ENCODE measurements around the gene PHF23.
"Not testable (repeated sequence)": the region's sequence is repeated elsewhere in the genome, so short reads cannot be mapped to it uniquely, and the experiment has no call there.

Gene PHF23

DNA sequence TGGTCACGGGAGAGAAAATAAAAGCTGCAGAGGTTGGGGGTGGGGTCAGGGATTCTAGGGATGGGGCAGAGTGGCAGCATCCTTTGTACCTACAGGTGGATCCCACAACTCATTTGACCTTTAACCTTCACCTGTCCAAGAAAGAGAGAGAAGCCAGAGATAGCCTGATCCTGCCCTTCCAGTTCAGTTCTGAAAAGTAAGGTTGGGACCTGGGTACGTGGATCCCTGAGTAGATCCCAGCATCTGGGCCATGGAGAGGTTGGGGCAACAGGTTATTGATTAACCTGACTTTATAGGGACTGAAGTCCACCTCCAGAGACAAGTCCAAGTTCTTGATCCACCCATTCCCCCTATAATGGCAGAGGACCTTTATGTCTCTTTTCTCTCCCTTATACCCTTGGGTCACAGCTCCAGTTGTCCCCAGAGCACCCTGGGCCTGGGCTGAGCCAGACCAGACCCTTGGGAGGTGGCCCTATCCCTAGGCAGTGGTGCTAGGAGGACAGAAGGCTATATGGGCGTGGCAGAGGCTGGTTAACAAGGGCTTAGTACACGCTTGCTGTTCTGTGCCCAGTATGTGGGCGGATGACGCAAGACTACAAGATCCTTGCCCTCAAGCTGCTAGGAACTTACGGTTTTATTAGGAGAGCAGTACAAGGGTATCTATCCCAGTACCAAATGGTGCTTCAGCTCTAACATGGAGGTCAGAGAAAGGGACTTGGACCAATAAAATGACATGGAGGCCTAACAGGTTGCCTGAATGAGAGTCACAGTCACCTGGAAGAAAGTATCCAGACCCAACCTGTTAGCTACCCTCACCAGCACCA is 19.7 kb upstream of the PHF23 start:
- no peak for DNase-seq

DNA sequence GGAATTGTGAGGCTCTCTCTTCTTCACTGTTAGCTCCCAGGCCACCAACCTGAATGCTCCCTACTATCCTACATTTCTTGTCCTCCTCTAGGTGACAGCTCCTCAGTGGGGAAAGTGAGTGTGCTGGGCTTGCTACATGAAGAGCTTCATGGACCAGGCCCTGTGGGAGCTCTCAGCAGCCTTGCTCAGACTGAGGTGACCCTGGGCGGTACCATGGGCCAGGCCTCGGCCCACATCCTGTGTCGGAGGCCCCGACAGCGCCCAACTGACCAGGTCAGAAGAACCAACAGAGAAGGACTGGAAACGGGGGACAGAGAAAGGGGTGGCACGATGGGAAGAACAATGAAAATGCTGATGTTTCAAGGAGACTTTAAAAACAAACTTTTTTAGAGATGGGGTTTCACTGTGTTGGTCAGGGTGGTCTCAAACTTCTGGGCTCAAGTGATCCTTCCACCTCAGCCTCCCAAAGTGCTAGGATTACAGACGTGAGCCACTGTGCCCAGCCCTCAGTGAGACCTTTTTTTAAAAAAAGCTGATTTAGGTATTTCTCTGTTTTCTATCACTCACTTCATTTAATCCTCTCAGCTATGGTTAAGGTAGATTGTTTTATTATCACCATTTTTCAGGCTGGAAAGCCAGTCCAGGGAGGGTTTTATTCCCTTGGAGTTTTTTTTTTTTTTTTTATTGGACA is 17.7 kb upstream of the PHF23 start:
- no peak for DNase-seq

DNA sequence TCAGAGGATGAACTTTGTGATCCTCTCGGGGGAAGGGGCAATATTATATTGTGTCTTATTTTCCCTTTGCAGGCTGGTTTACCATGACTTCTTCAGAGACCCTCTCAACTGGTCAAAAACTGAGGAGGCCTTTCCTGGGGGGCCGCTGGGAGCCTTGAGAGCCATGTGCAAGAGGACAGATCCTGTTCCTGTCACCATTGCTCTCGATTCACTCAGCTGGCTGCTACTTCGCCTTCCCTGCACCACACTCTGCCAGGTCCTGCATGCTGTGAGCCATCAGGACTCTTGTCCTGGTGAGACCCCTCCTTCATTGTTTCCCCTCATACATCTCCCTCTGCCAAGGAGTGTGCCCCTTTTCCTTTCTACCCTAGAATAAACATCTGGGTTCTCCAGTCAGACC is 15.3 kb upstream of the PHF23 start:
- no peak for DNase-seq

DNA sequence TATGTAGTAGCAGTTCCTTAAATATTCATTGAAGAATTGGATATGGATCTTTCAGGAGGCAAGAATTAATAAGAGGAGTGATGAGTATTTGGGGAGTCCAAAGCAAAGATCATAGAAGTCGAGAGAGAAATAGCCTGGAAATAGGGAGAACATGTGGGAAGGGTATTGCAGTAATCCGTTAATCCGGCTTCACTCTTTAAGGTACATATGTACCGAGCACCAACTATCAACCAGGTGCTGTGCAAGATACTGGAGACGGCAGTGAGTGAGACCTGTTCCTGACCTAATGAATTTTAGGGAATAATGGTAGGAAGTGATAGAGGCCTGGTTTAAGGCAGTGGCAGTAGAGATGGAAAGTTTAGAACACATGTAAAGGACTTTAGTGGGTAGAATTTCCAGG is 13.8 kb upstream of the PHF23 start:
- DNase-seq, result no peak

DNA sequence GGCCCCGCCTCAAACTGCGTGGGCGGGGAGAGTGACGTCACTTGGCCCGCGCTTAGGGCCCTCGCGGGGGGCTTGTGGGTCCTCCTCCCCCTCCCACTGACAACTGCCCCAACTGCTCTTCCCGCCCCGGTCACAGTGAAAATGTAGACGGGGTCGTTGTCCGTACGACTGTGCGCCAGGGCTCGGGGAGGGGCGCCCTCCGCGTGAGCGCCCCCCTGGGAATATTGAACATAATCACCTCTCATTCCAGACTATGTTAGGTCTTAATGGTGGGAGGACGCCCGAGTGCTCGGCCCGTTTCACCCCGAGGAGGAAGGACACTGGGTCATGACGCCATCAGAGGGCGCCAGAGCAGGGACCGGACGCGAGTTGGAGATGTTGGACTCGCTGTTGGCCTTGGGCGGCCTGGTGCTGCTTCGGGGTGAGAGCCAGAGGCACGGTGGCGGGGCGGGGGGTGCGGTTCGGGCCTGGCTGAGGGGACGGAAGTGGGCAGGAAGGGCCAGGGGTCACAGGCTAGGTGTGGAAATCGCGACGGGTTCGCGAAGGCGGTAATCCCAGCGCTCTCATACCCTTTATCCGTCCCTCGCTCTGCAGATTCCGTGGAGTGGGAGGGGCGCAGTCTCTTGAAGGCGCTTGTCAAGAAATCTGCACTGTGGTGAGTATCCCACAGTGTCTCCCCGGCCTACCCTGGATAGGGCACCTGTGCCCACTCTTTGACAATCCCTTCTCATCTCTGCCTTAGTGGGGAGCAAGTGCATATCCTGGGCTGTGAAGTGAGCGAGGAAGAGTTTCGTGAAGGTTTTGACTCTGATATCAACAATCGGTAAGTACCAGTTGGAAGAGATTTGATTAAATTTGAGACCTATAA is 13.2 kb upstream of the PHF23 start, which contains the start of gene ELP5:
Gene ELP5, plus strand, starts transcription at position 40 of the 868 bp plus-strand sequence. Its CDS starts 336 bp downstream, at position 376.
- peak; percentile 89 for DNase-seq

DNA sequence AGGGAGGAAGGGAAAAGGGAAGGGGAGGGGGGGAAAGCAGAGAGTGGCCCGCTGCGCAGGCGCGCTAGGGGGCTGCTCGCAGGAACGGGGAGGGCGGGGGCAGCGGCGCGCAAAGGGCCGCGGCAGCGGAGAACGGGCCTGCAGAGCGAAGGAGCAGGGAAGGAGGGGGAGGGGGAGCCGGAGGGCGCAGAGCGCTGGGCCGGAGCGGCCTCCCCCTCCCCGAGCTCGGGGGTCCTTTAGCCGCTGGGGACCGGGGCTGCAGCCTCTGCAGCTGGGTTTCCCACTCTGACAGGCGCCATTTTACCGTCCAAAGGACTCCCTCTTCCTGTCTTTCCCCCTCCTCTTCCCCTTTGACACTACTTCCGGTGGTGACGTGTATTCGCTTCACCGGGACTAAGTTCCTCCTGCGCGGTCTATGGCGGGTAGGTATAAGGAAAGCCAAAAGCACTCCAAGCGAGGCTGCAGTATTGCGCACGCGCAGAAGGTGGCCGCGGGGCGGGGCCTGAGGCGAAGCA is 12.5 kb upstream of the PHF23 start, which contains the start of gene CTDNEP1:
Gene CTDNEP1, minus strand, starts transcription at position 74 of the 515 bp plus-strand sequence. CDS start 438 bp downstream, outside the sequence.
- DNase-seq, result peak; percentile 98

DNA sequence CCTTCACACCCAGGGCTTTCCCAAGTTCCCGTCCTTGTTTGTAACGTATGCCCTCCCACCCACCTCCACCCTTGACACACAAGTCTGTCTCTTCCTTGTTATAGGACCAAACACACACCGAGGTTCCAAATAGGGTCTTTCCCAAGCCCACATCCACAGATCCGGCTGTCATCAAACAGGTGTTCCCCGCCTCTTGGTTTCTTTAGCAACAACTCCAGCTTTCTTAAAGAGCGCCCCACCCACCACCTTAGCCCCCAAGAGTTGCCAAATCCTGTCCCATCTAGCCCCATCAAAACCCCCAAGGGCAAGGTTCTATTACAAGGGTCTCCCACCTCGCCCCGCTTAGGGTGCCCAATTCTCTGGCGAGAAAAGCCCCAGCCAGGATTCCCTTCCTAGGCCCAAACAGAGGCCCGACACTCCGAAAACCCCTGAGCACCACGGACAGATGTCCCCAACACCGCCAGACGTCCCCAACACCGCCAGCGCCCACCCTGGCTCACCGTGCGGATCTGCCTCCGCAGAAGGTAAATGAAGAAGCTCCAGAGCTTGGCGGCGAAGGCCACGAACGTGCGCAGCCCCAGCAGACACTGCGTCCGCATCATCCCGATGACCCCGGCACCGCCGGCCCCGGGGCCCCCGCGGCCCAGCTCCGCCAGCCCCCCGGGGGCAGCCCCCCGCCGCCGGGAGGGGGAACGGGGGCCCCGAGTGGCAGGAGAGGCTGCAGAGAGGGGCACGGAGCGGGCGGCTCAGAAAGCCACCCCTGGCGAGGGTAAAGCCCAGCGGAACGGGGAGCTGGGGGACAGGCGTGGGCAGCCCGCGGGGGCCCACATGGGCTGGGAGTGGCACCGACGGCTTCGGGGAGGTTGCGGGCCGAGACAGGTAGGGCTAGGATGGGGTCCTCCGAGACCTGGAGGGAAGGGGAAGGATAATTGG is 11.7 kb upstream of the PHF23 start:
- DNase-seq, result peak; percentile 73

DNA sequence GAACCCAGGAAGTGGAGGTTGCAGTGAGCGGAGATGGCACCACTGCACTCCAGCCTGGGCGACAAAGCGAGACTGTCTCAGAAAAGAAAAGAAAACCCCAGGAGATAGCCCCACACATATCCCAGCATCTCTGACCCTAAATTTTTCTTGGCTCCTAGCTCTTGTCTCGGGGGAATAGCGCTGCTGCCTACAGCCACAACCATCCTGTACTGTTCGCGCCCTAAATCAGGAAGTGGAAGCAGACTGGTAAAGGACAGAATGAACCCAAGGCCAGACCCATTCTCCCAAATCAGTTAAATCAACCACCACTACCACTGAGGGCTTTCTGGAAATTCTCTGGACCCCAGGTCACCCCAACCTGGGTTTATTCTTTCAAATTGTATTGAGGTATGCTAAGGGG is 10.6 kb upstream of the PHF23 start:
- DNase-seq, result no peak

DNA sequence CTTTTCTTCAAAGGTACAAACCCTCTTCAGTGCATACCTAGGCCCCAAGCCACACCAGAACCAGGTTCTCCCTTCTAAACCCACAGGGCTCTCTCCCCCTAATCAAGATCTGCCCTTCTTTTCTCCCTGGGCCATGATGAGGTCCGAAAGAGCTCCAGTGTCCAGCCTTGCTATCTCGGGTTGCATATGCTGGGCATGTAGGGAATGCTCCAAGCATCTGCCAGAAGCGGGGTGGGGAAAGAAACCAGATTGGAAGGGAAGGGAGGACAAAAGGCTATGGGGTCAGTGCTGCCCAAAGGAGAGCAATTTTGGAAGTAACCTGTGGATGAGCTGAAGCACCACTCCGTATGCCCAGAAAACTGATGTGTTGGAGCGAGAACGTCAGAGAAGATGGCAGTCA is 10.0 kb upstream of the PHF23 start:
- DNase-seq, result no peak

DNA sequence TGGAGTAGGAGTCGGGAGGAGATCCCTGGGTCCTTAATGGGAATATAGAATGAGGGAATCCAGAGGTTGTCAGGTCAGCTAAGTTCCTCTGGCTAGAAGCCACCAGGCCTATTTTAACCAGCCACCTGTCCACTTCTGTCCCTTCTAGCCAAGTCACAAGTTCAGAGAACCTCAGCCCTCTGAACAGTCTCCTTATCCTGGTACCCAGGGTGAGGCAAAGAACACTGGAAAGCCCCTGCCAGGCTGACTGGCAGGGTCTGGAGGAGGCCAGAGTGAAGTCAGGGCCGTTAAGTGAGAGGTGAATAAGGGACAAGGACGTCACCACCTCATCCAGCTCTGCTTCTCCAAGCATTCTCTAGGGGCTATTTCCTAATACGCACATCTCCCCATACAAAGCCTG is 9.5 kb upstream of the PHF23 start:
- no peak for DNase-seq

DNA sequence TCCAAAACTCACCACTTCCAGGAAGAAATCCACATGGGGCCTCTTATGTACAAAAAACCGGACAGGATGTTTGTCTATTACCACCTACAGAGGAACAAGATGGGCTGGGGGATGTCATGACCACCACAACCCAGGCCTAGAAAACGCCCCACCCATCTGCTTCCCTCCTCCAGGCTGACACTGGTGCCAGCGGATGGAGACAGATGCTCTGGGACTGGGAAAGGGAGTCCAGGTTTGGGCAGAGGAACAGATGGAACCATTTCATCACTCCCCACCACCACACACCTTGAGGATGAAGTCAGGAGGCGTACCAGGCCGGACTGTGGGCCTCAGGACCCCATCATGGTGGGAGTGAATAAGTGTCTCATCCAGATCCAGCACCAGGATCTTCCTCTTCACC is 7.5 kb upstream of the PHF23 start:
- no peak for DNase-seq

DNA sequence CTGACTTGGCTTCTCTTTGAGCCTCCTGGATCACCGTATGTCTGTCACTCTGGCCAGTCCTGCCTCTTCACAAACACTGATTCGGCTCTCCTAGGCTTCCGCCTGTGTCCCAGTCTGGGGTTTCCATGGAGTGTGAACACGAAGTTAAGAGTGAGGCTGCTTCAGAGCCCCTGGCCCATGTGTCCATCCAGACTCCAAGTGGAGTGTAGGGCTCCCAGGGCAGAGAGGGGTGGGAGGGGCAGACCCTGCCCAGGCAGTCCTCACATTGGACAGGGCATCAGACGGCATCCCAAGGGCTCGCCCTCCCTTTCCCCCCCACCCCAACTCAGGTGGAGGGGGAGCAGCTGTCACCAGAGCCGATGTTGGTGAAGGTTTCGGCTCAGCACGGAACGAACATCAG is 4.6 kb upstream of the PHF23 start:
- DNase-seq, result not testable (repeated sequence)

DNA sequence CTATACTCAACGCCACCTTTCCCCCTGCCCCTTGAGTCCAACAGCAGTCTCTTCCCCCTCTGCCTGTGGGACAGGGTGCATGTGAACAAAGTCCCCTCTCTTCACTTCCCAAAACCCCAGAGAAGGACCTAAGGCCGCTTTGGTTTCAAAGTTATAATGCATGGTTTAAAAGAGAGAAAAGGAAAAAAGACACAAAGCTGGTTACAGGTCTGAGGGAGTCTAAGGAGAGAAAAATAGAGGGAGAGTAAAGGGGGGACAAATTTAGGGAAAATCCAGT is 4.1 kb upstream of the PHF23 start:
- DNase-seq, result no peak

DNA sequence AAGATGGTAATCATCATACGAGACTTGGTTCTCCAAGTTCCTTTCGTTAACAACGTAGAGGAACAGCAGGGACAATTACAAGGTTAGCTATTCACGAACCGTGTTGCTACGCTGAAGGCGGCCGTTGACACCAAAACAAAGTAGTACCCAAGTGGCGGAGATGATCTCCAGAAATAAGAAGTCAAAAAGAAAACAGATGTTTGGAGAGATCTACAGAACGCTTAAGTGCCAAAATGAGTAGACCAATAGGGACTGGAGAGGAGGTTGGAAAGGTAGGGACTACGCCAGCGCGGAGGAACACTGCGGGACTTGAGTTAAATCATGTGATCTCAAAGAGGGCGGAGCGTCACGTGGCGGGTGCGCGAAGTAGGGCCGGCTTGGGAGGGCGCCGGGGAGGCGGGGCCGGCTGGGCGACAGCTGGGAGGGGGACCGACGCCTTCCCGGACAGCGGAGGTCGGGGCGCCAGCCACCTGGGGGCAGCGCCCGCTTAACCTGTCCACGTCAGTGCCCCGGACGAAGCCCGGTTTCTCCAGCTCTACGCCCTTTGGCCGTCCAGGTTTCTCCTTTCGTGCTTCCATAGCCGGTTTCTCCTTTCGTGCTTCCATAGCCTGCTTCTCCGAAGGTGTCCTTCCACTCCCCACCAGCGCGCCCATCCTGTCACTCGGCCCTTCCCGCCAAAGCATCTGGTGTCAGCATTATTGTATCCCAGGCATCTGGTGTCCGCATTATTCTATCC is 3.6 kb upstream of the PHF23 start:
- peak; percentile 94 for DNase-seq

DNA sequence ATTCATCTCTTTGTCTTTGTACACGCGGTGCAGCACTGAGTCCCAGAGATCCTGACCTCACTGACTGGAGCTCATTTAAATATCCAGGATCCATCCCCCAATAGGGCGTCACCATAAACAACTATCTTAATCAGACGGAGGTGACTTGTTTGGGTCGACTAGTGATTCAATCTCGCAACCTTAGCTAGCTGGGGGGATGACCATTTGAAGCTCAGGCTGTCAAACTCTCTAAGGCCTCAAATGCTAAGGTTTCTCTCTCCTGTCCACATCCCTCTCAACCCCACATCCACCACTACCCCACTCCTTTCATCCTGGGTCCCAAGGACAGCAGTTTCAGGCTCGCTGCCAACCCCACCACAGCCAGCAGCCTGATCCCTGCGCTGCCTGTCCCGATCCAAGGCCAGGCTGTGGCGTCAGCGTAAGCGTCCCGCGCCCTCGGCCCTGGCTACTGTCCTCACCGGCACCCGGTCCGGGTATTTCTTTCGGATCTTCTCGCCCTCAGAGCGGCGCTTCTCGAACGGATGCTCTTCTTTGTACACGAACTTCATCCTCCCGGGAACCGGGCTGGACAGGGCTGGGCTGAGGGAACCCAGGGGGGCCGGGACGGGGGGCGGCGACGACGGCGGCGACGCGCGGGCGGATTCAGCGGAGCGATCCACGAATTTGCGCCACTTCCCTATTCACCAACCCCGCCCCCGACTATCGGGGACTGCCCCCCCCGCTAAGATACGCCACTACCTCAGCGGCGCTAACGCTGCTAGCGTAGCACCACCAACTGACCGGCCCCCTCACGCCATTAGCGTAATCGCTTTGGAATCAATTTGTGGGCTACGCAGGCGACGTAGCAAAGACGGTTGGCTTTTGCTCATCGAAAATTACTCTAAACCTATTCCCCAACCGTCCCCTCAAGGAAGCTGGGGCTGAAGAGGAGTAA is 2.8 kb upstream of the PHF23 start, which contains the start of gene GABARAP:
Gene GABARAP, minus strand, starts transcription at position 667 of the 934 bp plus-strand sequence. Its CDS starts 119 bp downstream, at position 548.
- DNase-seq, result peak; percentile 94

DNA sequence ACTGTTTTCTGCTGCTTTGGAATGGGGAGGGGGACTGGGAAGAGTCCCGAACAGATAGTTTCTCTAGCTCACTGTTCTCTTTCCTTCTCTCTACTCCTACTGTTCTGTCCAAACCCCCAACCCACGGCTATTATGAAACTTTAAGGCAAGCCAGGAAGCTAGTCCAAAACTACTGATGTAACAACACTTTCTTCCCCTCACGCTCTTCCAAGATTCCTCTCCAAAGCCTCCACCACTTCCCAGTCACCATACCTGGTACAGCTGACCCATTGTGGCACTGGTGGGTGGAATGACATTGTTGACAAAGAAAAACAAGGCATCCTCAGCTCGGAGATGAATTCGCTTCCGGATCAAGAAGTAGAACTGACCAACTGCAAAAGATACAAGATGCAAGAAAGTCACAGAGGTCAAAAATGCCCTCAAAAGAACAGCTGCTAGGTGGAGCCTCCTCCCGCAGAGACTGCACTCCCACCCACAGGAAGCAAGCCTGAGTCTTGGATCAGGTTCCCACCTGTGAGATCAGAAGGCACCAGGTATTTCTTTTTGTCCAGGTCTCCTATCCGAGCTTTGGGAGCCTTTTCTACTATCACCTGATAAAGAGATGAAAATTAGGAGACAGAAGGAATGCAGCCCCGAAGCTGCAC is 2.0 kb upstream of the PHF23 start:
- DNase-seq, result no peak

DNA sequence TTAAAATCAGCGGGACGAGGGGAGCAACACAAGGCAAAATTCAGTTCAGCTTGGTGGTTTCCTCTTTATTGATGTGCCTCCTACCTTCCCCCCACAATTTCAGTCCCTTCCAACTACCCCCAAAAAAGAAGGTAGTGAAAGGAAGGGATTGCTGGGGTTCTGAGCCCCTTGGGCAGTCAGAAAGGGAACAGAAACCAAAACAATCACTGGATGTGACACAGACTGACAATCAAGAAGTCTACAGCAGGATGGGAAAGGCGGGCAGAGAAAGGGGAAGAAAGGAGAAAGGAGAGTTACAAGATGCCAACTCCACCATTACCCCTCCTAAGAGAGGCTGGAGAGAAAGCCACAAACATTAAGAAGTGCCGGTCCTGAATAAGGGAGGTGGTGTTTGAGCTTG is 1.1 kb upstream of the PHF23 start:
- no peak for DNase-seq

DNA sequence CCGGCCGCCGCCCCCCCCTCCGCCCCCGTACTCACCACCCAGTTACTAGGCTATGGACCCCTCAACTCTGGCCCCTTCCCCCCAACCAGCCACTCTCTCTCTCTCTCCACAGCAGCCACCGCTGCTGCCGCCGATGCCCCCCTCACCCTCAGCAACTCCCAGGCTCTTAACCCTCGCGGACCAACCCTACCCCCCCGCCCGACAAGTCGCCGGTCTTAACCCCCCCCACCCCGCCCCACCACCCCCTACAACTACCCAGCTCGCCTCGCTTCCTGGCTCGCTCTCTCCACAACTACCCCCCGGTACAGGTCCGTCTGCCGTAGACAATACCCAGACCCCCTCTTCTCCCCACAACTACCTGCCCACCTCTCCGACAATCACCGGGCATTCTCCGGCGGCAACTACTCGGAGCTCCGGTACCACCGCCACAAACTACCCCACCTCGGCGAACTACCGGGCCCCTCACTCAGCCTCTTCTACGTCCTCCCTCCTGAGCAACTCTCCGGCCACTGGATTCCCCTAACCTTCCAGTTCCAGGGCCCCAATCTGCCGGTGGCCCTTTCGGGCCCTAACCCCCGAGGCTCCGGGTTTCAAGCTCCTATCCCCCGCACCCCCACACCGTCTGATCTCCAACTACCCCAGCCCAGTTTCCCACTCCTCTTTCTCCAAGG is 702 bp downstream of the PHF23 start:
- DNase-seq, result peak; percentile 58
